ENCODE measurements around the gene SLC44A3. TPM values are rescaled to one million over a fixed set of nuclear protein-coding genes. Genes with fewer than 3 reads are reported as not detected.

The SLC44A3 gene
- total and polyA plus RNA-seq, 12 donors: 4.2 to 26.2 (median 9.5) TPM

DNA sequence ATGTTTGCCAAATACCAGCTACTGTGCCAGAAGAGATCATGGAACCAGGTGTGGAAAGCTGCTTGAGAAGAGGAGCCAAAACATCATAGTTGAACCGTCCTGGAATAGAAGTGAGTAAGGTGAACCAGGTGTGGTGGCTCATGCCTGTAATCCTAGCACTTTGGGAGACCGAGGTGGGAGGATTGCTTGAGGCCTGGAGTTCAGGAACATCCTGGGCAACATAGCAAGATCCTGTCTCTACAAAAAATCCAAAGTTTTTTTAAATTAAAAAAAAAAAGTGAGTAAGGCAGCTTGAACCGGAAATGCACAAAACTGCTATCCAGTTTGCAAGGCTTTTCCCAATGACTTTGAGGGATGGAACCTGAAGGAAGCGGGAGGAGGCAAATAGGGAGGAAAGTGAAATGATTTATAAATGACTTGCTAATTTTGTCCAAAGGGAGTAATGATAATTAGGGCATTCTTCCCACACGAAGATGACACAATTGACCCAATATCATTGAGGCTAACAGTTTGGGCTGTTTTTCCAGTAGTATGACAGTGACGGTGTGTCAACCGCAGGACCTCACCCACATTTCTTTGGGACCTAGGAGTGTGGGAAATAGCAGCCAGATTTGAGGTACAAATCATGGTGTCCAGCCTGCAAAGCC, 108.3 kb downstream of the SLC44A3 start:
- Histone ChIP-seq H3K4me3 (peak overlapping the region in 2 of 4 donors; percentile 41 to 78), H3K9me3 (replicated peaks in 1 of 3) (no peaks in the 10 kb centered on the region), H3K27ac (peak overlapping the region; percentile 78 to 99 (median 93)), H3K27me3 (no peaks in the 10 kb centered on the region), H3K4me1 (replicated peaks in 1 of 2) (peaks cover 30 to 34% of the 10 kb centered on the region in 2 donors), H3K36me3 (replicated peaks in 1 of 2) (peaks cover 0 to 3% of the 10 kb centered on the region in 2 donors)
- intact Hi-C loops (cut with DNase I): loop anchor here in 1 of 2 donors (5.0 to 10.0 kb wide), 2 partner anchors 74 to 109 kb away; no protein-coding TSS in a partner anchor
- 50 to 65% (median 61%) methylated on average over 7 of the region's 7 CpGs for WGBS, 4 donors
- TF ChIP-seq POLR2A (IDR thresholded peaks at IDR 0.05): no peak
- TF ChIP-seq, protein P1, sequence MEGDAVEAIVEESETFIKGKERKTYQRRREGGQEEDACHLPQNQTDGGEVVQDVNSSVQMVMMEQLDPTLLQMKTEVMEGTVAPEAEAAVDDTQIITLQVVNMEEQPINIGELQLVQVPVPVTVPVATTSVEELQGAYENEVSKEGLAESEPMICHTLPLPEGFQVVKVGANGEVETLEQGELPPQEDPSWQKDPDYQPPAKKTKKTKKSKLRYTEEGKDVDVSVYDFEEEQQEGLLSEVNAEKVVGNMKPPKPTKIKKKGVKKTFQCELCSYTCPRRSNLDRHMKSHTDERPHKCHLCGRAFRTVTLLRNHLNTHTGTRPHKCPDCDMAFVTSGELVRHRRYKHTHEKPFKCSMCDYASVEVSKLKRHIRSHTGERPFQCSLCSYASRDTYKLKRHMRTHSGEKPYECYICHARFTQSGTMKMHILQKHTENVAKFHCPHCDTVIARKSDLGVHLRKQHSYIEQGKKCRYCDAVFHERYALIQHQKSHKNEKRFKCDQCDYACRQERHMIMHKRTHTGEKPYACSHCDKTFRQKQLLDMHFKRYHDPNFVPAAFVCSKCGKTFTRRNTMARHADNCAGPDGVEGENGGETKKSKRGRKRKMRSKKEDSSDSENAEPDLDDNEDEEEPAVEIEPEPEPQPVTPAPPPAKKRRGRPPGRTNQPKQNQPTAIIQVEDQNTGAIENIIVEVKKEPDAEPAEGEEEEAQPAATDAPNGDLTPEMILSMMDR (IDR thresholded peaks at IDR 0.05): no peak
- no peak for DNase-seq

DNA sequence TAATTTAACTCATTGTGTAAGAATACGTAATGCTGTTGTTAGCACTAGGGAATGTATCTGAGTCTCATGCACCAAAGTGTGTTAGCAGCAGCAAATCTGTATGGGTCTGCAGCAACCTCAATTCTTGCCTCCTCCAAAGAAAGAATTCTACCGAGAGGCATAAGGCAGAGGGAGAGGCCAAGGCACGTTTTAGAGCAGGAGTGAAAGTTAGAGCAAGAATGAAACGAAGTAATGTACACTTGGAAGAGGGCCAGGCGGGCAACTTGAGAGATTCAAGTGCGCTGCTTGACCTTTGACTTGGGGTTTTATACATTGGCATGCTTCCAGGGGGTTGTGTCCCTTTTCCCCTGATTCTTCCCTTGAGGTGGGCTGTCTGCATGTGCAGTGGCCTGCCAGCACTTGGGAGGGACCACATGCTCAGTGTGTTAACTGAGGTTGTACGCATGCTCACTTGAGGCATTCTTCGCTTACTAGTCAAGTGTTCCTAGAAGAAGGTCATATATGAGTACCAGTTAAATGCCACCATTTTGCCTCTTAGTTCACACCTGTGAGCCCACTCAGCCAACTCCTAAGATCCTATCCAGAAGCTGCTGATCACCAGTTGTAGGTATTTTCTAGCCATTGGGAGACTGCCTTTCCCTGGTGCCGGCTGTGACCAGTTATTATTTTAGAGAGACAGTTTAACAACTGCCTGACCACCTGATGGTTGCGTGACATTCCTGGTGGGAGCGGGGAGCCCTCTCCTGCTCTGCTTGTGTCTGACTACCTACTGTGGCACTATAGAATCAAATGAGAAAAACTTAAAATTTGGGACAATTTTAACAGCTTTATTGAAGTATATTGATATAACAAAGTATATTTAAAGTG, 109.4 kb downstream of the SLC44A3 start:
- H3K4me3 ChIP-seq: peak overlapping the region in 1 of 4 donors; percentile 78
- peaks cover 21 to 25% of the 10 kb centered on the region in 2 donors for H3K4me1 ChIP-seq (replicated peaks in 1 of 2)
- TF ChIP-seq POLR2A (IDR thresholded peaks at IDR 0.05): no peak
- TF ChIP-seq, protein P1 (IDR thresholded peaks at IDR 0.05): no peak
- peak in 2 of 7 donors; percentile 26 to 51 for DNase-seq
- 73 to 80% (median 76%) methylated on average over 11 of the region's 11 CpGs for WGBS, 4 donors
- no peaks in the 10 kb centered on the region for H3K36me3 ChIP-seq (replicated peaks in 1 of 2)
- H3K27me3 ChIP-seq: no peaks in the 10 kb centered on the region
- peak overlapping the region in 3 of 5 donors; percentile 1 to 99 (median 99) for H3K27ac ChIP-seq
- intact Hi-C loops (cut with DNase I): loop anchor here (5.0 to 10.0 kb wide), 3 partner anchors 75 to 108 kb away; no protein-coding TSS in a partner anchor
- H3K9me3 ChIP-seq (replicated peaks in 1 of 3): no peaks in the 10 kb centered on the region

DNA sequence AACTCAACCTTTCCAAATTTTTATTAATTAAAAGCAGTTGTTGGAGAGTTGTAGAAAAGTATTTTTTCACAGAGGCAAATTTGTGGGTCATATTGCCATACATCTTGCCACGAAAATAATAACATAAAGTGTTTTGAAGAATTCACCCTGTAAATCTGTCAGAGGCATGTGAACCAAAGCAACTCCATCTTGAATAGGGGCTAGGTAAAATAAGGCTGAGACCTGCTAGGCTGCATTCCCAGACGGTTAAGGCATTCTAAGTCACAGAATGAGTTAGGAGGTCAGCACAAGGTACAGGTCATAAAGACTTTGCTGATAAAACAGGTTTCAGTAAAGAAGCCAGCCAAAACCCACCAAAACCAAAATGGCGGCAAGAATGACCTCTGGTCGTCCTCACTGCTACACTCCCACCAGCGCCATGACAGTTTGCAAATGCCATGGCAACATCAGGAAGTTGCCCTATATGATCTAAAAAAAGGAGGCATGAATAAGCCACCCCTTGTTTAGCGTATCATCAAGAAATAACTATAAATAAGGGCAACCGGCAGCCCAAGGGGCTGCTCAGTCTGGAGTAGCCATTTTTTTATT, 111.2 kb downstream of the SLC44A3 start:
- Histone ChIP-seq H3K9me3 (replicated peaks in 1 of 3) (no peaks in the 10 kb centered on the region), H3K27me3 (no peaks in the 10 kb centered on the region), H3K36me3 (replicated peaks in 1 of 2) (no peaks in the 10 kb centered on the region), H3K27ac (no peak overlapping the region), H3K4me3 (no peak overlapping the region), H3K4me1 (replicated peaks in 1 of 2) (peaks cover 39% of the 10 kb centered on the region in 2 donors)
- DNase-seq: no peak
- intact Hi-C loops (cut with DNase I): loop anchor here in 1 of 2 donors (10.0 kb wide), 1 partner anchor 103 kb away; no protein-coding TSS in a partner anchor
- TF ChIP-seq, protein P1 (IDR thresholded peaks at IDR 0.05): no peak
- TF ChIP-seq POLR2A (IDR thresholded peaks at IDR 0.05): no peak
- WGBS, 4 donors: 91 to 98% (median 94%) methylated on average over 7 of the region's 7 CpGs

DNA sequence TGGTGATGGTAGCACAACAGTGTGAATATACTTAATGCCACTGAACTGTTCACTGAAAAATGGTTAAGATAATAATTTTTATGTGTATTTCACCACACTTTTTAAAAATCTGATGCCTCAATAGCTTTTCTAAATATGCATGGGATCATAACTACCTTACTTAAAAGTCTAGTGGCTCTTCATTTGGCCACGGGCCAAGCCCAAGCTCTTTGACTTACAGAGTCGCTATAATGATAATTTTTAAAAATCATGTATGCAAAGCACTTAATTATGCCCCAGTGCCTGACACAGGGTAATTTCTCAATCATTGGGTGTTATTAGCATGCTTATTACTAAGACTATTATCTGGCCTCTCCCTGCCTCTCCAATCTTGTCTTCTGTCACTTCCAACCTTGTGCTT, 114.4 kb downstream of the SLC44A3 start:
- Histone ChIP-seq H3K4me3 (no peak overlapping the region), H3K27me3 (no peaks in the 10 kb centered on the region), H3K9me3 (replicated peaks in 1 of 3) (no peaks in the 10 kb centered on the region), H3K27ac (peak overlapping the region in 3 of 5 donors; percentile 24 to 85 (median 73)), H3K4me1 (replicated peaks in 1 of 2) (peaks cover 48 to 52% of the 10 kb centered on the region in 2 donors), H3K36me3 (replicated peaks in 1 of 2) (no peaks in the 10 kb centered on the region)
- no peak for DNase-seq
- intact Hi-C loops (cut with DNase I): loop anchor here in 1 of 2 donors (10.0 kb wide), 1 partner anchor 100 kb away; no protein-coding TSS in a partner anchor
- 60 to 69% (median 66%) methylated on average over 2 of the region's 2 CpGs for WGBS, 4 donors
- TF ChIP-seq, protein P1 (IDR thresholded peaks at IDR 0.05): no peak
- TF ChIP-seq POLR2A (IDR thresholded peaks at IDR 0.05): no peak

Data from adrenal gland (tissue), 12 donors.